Measurements from ENCODE around the gene SPANXC. TPM values are rescaled to one million over a fixed set of nuclear protein-coding genes. Genes with fewer than 3 reads are reported as not detected.

SPANXC gene
- total RNA-seq, 1 experiment from 2014 or later = not detected

DNA sequence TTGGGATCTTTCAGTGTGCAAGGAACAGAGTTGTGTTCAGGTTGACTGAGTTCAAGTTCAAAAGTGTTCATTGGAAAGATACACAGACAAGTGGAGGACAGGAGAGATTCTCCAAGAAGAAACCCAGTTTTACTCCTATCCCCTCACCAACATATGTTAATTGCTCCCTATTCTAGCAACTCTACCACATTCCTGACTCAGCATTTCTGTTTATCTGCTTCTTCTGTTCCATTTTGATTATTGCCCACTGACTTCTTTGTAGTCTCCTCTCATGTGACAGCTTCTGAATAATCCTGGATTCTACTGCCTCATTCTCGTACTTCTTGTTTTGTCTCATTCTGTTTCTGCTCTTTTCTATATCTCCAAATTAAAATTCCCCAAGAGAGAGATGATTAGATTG, 15.8 kb upstream of the SPANXC start:
- CTCF ChIA-PET = no interaction called here
- H3K4me1 ChIP-seq (ENCODE audit: control insufficient read depth, insufficient read depth, low read length) = no peaks in the 10 kb centered on the region
- no peak for TF ChIP-seq POLR2AphosphoS5 (IDR thresholded peaks at IDR 0.05; ENCODE audit: low read depth, low read length)
- TF ChIP-seq, protein P1, sequence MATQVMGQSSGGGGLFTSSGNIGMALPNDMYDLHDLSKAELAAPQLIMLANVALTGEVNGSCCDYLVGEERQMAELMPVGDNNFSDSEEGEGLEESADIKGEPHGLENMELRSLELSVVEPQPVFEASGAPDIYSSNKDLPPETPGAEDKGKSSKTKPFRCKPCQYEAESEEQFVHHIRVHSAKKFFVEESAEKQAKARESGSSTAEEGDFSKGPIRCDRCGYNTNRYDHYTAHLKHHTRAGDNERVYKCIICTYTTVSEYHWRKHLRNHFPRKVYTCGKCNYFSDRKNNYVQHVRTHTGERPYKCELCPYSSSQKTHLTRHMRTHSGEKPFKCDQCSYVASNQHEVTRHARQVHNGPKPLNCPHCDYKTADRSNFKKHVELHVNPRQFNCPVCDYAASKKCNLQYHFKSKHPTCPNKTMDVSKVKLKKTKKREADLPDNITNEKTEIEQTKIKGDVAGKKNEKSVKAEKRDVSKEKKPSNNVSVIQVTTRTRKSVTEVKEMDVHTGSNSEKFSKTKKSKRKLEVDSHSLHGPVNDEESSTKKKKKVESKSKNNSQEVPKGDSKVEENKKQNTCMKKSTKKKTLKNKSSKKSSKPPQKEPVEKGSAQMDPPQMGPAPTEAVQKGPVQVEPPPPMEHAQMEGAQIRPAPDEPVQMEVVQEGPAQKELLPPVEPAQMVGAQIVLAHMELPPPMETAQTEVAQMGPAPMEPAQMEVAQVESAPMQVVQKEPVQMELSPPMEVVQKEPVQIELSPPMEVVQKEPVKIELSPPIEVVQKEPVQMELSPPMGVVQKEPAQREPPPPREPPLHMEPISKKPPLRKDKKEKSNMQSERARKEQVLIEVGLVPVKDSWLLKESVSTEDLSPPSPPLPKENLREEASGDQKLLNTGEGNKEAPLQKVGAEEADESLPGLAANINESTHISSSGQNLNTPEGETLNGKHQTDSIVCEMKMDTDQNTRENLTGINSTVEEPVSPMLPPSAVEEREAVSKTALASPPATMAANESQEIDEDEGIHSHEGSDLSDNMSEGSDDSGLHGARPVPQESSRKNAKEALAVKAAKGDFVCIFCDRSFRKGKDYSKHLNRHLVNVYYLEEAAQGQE (IDR thresholded peaks at IDR 0.05; ENCODE audit: insufficient read depth in 1 of 2, low read depth in 2 of 2, low read length in 1 of 2) = no peak
- no peak for TF ChIP-seq TCF7L2 (IDR thresholded peaks at IDR 0.05; ENCODE audit: low read depth, low read length)
- TF ChIP-seq SIN3A (IDR thresholded peaks at IDR 0.05; ENCODE audit: borderline replicate concordance, insufficient read depth, low read depth, low read length) = no peak
- TF ChIP-seq, protein P2, sequence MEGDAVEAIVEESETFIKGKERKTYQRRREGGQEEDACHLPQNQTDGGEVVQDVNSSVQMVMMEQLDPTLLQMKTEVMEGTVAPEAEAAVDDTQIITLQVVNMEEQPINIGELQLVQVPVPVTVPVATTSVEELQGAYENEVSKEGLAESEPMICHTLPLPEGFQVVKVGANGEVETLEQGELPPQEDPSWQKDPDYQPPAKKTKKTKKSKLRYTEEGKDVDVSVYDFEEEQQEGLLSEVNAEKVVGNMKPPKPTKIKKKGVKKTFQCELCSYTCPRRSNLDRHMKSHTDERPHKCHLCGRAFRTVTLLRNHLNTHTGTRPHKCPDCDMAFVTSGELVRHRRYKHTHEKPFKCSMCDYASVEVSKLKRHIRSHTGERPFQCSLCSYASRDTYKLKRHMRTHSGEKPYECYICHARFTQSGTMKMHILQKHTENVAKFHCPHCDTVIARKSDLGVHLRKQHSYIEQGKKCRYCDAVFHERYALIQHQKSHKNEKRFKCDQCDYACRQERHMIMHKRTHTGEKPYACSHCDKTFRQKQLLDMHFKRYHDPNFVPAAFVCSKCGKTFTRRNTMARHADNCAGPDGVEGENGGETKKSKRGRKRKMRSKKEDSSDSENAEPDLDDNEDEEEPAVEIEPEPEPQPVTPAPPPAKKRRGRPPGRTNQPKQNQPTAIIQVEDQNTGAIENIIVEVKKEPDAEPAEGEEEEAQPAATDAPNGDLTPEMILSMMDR (IDR thresholded peaks at IDR 0.05) = no peak

DNA sequence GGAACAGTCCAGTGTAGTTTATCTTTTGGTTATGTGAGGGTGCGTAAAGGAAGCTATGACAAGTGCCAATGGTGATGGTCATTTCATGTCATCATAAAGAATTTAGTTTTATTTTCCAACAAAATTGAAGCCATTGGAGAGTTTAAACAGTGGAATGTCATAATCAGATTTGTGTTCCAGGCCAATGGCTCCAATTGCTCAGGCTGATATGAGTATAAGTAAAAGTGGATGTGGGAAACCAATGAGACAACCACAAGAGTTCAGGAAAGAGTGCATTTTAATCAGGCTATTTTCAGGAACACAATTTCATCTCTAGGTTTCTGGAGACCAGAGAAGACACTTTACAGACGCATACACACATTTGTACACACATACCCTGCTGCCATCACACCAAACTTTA, 20.7 kb downstream of the SPANXC start:
- CTCF ChIA-PET = no interaction called here
- no TSS peak for BruUV-seq (replicated peaks)
- Histone ChIP-seq H3K36me3 (ENCODE audit: control insufficient read depth, insufficient read depth, low read length) (no peaks in the 10 kb centered on the region), H3K9me3 (ENCODE audit: control insufficient read depth, insufficient read depth, low read depth, low read length) (no peaks in the 10 kb centered on the region), H3K4me1 (ENCODE audit: control insufficient read depth, insufficient read depth, low read length) (peaks cover 8% of the 10 kb centered on the region), H3K27me3 (ENCODE audit: control insufficient read depth, insufficient read depth, low read length) (no peaks in the 10 kb centered on the region), H3K27ac (ENCODE audit: low read length) (peak overlapping the region; percentile 75), H3K4me3 (ENCODE audit: low read depth in 2 of 2, low read length in 2 of 2) (no peak overlapping the region)
- TF ChIP-seq POLR2AphosphoS5 (IDR thresholded peaks at IDR 0.05; ENCODE audit: low read depth, low read length) (no peak), TCF7L2 (IDR thresholded peaks at IDR 0.05; ENCODE audit: low read depth, low read length) (no peak), SIN3A (IDR thresholded peaks at IDR 0.05; ENCODE audit: borderline replicate concordance, insufficient read depth, low read depth, low read length) (no peak)
- TF ChIP-seq, protein P2 (IDR thresholded peaks at IDR 0.05) = no peak
- TF ChIP-seq, protein P1 (IDR thresholded peaks at IDR 0.05; ENCODE audit: insufficient read depth in 1 of 2, low read depth in 2 of 2, low read length in 1 of 2) = no peak
- in situ Hi-C loops (cut with HindIII; ENCODE audit: low pct_unique_long_range_greater_than_20kb, low sequenced_read_pairs) (no loop called here), intact Hi-C loops (cut with micrococcal nuclease; ENCODE audit: unreplicated experiment) (no loop called here)
- ATAC-seq (no peak), DNase-seq (ENCODE audit: low read depth, low spot score) (no peak)
- POLR2A ChIA-PET = no interaction called here

More for the DNA sequence above, 15.8 kb upstream of the SPANXC start:
- POLR2A ChIA-PET = no interaction called here
- DNase-seq (ENCODE audit: low read depth, low spot score) (no peak), ATAC-seq (no peak)
- in situ Hi-C loops (cut with HindIII; ENCODE audit: low pct_unique_long_range_greater_than_20kb, low sequenced_read_pairs) = no loop called here
- intact Hi-C loops (cut with micrococcal nuclease; ENCODE audit: unreplicated experiment) = no loop called here
- BruUV-seq (replicated peaks) = no TSS peak
- no peaks in the 10 kb centered on the region for H3K36me3 ChIP-seq (ENCODE audit: control insufficient read depth, insufficient read depth, low read length)
- H3K27me3 ChIP-seq (ENCODE audit: control insufficient read depth, insufficient read depth, low read length) = no peaks in the 10 kb centered on the region
- H3K4me3 ChIP-seq (ENCODE audit: low read depth in 2 of 2, low read length in 2 of 2) = no peak overlapping the region
- no peak overlapping the region for H3K27ac ChIP-seq (ENCODE audit: low read length)
- H3K9me3 ChIP-seq (ENCODE audit: control insufficient read depth, insufficient read depth, low read depth, low read length) = no peaks in the 10 kb centered on the region

Data from Panc1 (cell line).